Mucosa of descending colon (tissue), 3 donors: ENCODE measurements around the gene BRME1. TPM values are rescaled to one million over a fixed set of nuclear protein-coding genes. Genes with fewer than 3 reads are reported as not detected.

Experiments used
- ATAC-seq: fragments of 200-7000 bp; cut with Tn5 transposase; one replicate; pipeline ENCODE4 v1.9.1; 2020; ENCODE audit warnings: mild to moderate bottlenecking, moderate library complexity
- DNase-seq, 3 donors: peaks; one replicate each; pipeline ENCODE4 v3.0.0-alpha.2; 2020
- H3K36me3 ChIP-seq: fragments of 200-600 bp; one replicate; pipeline ENCODE4 v1.8.0; 2021; ENCODE audit warnings: low read depth, mild to moderate bottlenecking
- H3K4me1 ChIP-seq: fragments of 200-600 bp; one replicate; pipeline ENCODE4 v1.8.0; 2021; ENCODE audit warnings: low read depth, mild to moderate bottlenecking
- H3K4me3 ChIP-seq: fragments of 200-600 bp; one replicate; pipeline ENCODE4 v1.8.0; 2021; ENCODE audit warnings: mild to moderate bottlenecking
- H3K9me3 ChIP-seq: fragments of 200-600 bp; one replicate; pipeline ENCODE4 v1.8.0; 2021; ENCODE audit warnings: mild to moderate bottlenecking
- CTCF ChIP-seq: fragments of 200-600 bp; IDR thresholded peaks from one replicate; pipeline ENCODE4 v1.8.0; 2022; ENCODE audit warnings: antibody characterized with exemption, mild to moderate bottlenecking
- intact Hi-C, 2 donors: fragments of 100-400 bp; cut with DNase I in 1 of 2; cut with micrococcal nuclease in 1 of 2; formaldehyde crosslinking; loops; one replicate each; pipeline versions ENCODE4 v1.11.0 to v1.11.1; 2022; cut with DNase I, micrococcal nuclease
- total RNA-seq, 3 donors: library from RNA; stranded (reverse); fragmentation: NEBNext Ultra II Directional in 2 of 3; extraction: Animal tissue kit (Norgen Biotek cat#: 25700) in 2 of 3; gene quantifications; one replicate each; pipeline versions ENCODE4 v1.2.1 to v1.2.4, GENCODE V29; 2021 to 2023
- donor health status: DM: no; HTN: no; CAD: no; lungs with moderate emphysema.
- donor health status: DM: no; HTN: no; CAD: no.
- donor health status: DM: no; HTN: yes; CAD: no.

The BRME1 gene
- total RNA-seq, 3 donors from 2014 or later, result 5.5 to 12.9 (median 10.8) TPM

- Histone ChIP-seq H3K9me3 (no peaks in the 10 kb centered on the region), H3K4me3 (no peak overlapping the region), H3K4me1 (peaks cover 7% of the 10 kb centered on the region), H3K36me3 (no peaks in the 10 kb centered on the region)
- DNase-seq, result peak in 1 of 3 donors; percentile 68
- ATAC-seq, result peak; percentile 89
- intact Hi-C loops, result no loop called here
- TF ChIP-seq CTCF, result no peak
Observed at GRCh38 chr19:13899393-13899792, 6.5 kb downstream of the BRME1 start.

- intact Hi-C loops, result no loop called here
- H3K9me3 ChIP-seq, result no peaks in the 10 kb centered on the region
- H3K36me3 ChIP-seq, result no peaks in the 10 kb centered on the region
- TF ChIP-seq CTCF, result no peak
- no peak overlapping the region for H3K4me3 ChIP-seq
- no peak for DNase-seq
- no peak for ATAC-seq
- H3K4me1 ChIP-seq, result peaks cover 15% of the 10 kb centered on the region
Observed at GRCh38 chr19:13896227-13896626, 9.7 kb downstream of the BRME1 start.

GRCh38 chr19:13894552-13894951, 11.4 kb downstream of the BRME1 start:
- Histone ChIP-seq H3K36me3 (no peaks in the 10 kb centered on the region), H3K4me3 (no peak overlapping the region), H3K9me3 (no peaks in the 10 kb centered on the region), H3K4me1 (peaks cover 15% of the 10 kb centered on the region)
- intact Hi-C loops, result no loop called here
- ATAC-seq (peak; percentile 60), DNase-seq (no peak)
- no peak for TF ChIP-seq CTCF

- H3K36me3 ChIP-seq, result no peaks in the 10 kb centered on the region
- ATAC-seq (peak; percentile 62), DNase-seq (peak in 1 of 3 donors; percentile 59)
- peaks cover 19% of the 10 kb centered on the region for H3K4me1 ChIP-seq
- H3K9me3 ChIP-seq, result no peaks in the 10 kb centered on the region
- H3K4me3 ChIP-seq, result no peak overlapping the region
- intact Hi-C loops, result no loop called here
- TF ChIP-seq CTCF, result no peak
Observed at GRCh38 chr19:13892870-13893269, 13.0 kb downstream of the BRME1 start.

GRCh38 chr19:13890136-13890535, 15.8 kb downstream of the BRME1 start:
- ATAC-seq, result no peak
- DNase-seq, result no peak
- Histone ChIP-seq H3K4me3 (no peak overlapping the region), H3K36me3 (no peaks in the 10 kb centered on the region), H3K9me3 (no peaks in the 10 kb centered on the region), H3K4me1 (peaks cover 38% of the 10 kb centered on the region)
- no peak for TF ChIP-seq CTCF
- intact Hi-C loops, result no loop called here

GRCh38 chr19:13888281-13888680, 17.6 kb downstream of the BRME1 start:
- DNase-seq, result peak; percentile 83 to 87 (median 83)
- peak; percentile 78 for ATAC-seq
- intact Hi-C loops, result loop anchor here in 1 of 2 donors (10.0 kb wide), 1 partner anchor 187 kb away; the partner anchor contains the start of gene MISP3

More at GRCh38 chr19:13888281-13888680, 17.6 kb downstream of the BRME1 start:
- Histone ChIP-seq H3K9me3 (no peaks in the 10 kb centered on the region), H3K4me1 (peaks cover 43% of the 10 kb centered on the region), H3K36me3 (no peaks in the 10 kb centered on the region), H3K4me3 (no peak overlapping the region)
- TF ChIP-seq CTCF, result no peak
